HG03108 (cell line): ENCODE data around the gene MRPL42.
"Not testable (repeated sequence)": the region's sequence is repeated elsewhere in the genome, so short reads cannot be mapped to it uniquely, and the experiment has no call there.

Experiments used
- ATAC-seq: cut with Tn5 transposase; IDR thresholded peaks from one replicate; pipeline ENCODE4 v1.9.1; 2021; ENCODE audit warnings: moderate library complexity; ENCODE audit not compliant: unreplicated experiment

MRPL42 gene

GRCh38 chr12:93443576-93443975 lies 23.7 kb upstream of the MRPL42 start:
- no peak for ATAC-seq

- ATAC-seq, result no peak
Measured at GRCh38 chr12:93447555-93448290, 19.6 kb upstream of the MRPL42 start.

GRCh38 chr12:93448796-93449195 lies 18.5 kb upstream of the MRPL42 start:
- no peak for ATAC-seq

GRCh38 chr12:93449277-93449676 lies 18.0 kb upstream of the MRPL42 start:
- peak; percentile 95 for ATAC-seq

- no peak for ATAC-seq
Measured at GRCh38 chr12:93451423-93452158, 15.7 kb upstream of the MRPL42 start.

GRCh38 chr12:93453633-93454032 lies 13.7 kb upstream of the MRPL42 start:
- ATAC-seq, result no peak

- no peak for ATAC-seq
Measured at GRCh38 chr12:93456077-93456476, 11.2 kb upstream of the MRPL42 start.

GRCh38 chr12:93459097-93459496 lies 8.2 kb upstream of the MRPL42 start:
- ATAC-seq, result no peak

- ATAC-seq, result no peak
Measured at GRCh38 chr12:93460003-93460402, 7.3 kb upstream of the MRPL42 start.

- ATAC-seq, result no peak
Measured at GRCh38 chr12:93460902-93461301, 6.4 kb upstream of the MRPL42 start.

GRCh38 chr12:93461503-93461902 lies 5.8 kb upstream of the MRPL42 start:
- ATAC-seq, result no peak

- no peak for ATAC-seq
Measured at GRCh38 chr12:93465841-93466240, 1.5 kb upstream of the MRPL42 start.

GRCh38 chr12:93466625-93467350 lies 526 bp upstream of the MRPL42 start:
- no peak for ATAC-seq

- peak; percentile 6 for ATAC-seq
Measured at GRCh38 chr12:93468008-93468371, 676 bp downstream of the MRPL42 start.

GRCh38 chr12:93469386-93469785 lies 2.1 kb downstream of the MRPL42 start:
- ATAC-seq, result no peak

GRCh38 chr12:93476555-93476954 lies 9.2 kb downstream of the MRPL42 start:
- no peak for ATAC-seq

- ATAC-seq, result no peak
Measured at GRCh38 chr12:93482721-93483120, 15.4 kb downstream of the MRPL42 start.

- ATAC-seq, result no peak
Measured at GRCh38 chr12:93483151-93483807, 16.0 kb downstream of the MRPL42 start.

GRCh38 chr12:93484315-93484981 lies 17.1 kb downstream of the MRPL42 start:
- no peak for ATAC-seq

- ATAC-seq, result not testable (repeated sequence)
Measured at GRCh38 chr12:93492808-93493207, 25.5 kb downstream of the MRPL42 start.

- no peak for ATAC-seq
Measured at GRCh38 chr12:93494096-93494495, 26.8 kb downstream of the MRPL42 start.
